Muscle of back (tissue), 13 donors: ENCODE results near the gene PCSK4. TPM values are rescaled to one million over a fixed set of nuclear protein-coding genes. Genes with fewer than 3 reads are reported as not detected.
A peak's percentile ranks its signal among the peaks of the same experiment; 100 is the strongest.
"Not testable (repeated sequence)": the region's sequence is repeated elsewhere in the genome, so short reads cannot be mapped to it uniquely, and the experiment has no call there.

ENCODE experiments used
- DNase-seq, 3 donors: peaks; one replicate each; pipeline versions ENCODE4 v3.0.0 to v3.0.0-alpha.2; 2013
- long read RNA-seq, 9 donors: transcript quantifications; one replicate each; lab custom pipeline, GENCODE V29; 2026
- polyA plus RNA-seq, 10 donors: library from polyadenylated mRNA; unstranded; fragments of 120-200 nt; gene quantifications; one replicate each; pipeline ENCODE4 v1.2.1, GENCODE V29; 2013; ENCODE audit not compliant: insufficient read length in 10 of 10

The PCSK4 gene
- 1 to 10 TPM in 4 of 10 donors, under 1 TPM in 6; 0.46 to 2.0 (median 0.88) TPM for polyA plus RNA-seq
- long read RNA-seq, donor 1: 0 reads
- long read RNA-seq, donor 2: 0 reads
- long read RNA-seq, donor 3: 0 reads
- long read RNA-seq, donor 4, partial matches to known transcripts: 0 of 1 reads
- long read RNA-seq, donor 4, other reads (novel, unspliced or antisense): 0 of 1 reads
- long read RNA-seq, donor 5: 0 reads
- long read RNA-seq, donor 6: 0 reads
- long read RNA-seq, donor 7, partial matches to known transcripts: 0 of 2 reads
- long read RNA-seq, donor 7, other reads (novel, unspliced or antisense): 0 of 2 reads
- long read RNA-seq, donor 8: 0 reads
- long read RNA-seq, donor 9: 0 reads

- peak; percentile 98 to 99 (median 99) for DNase-seq
Observed at GRCh38 chr19:1490311-1491113, at the start of gene PCSK4. PCSK4 (minus strand) TSS chr19:1490350; CDS start chr19:1490346, 4 bp downstream.

GRCh38 chr19:1539749-1540148 lies 49.6 kb upstream of the PCSK4 start:
- DNase-seq: not testable (repeated sequence)

GRCh38 chr19:1538978-1539377 lies 48.8 kb upstream of the PCSK4 start:
- DNase-seq: peak in 1 of 3 donors; percentile 48

- DNase-seq: not testable (repeated sequence)
Observed at GRCh38 chr19:1535699-1536098, 45.5 kb upstream of the PCSK4 start.

GRCh38 chr19:1534972-1535371 lies 44.8 kb upstream of the PCSK4 start:
- DNase-seq: no peak

GRCh38 chr19:1533510-1534150 lies 43.5 kb upstream of the PCSK4 start:
- DNase-seq: no peak

GRCh38 chr19:1532003-1532402 lies 41.9 kb upstream of the PCSK4 start:
- no peak for DNase-seq

- no peak for DNase-seq
Observed at GRCh38 chr19:1531587-1531986, 41.4 kb upstream of the PCSK4 start.

GRCh38 chr19:1530856-1531255 lies 40.7 kb upstream of the PCSK4 start:
- not testable (repeated sequence) for DNase-seq

- DNase-seq: no peak
Observed at GRCh38 chr19:1529430-1529816, 39.3 kb upstream of the PCSK4 start.

GRCh38 chr19:1528596-1529429 lies 38.7 kb upstream of the PCSK4 start:
- DNase-seq: no peak

GRCh38 chr19:1527650-1528309 lies 37.6 kb upstream of the PCSK4 start:
- DNase-seq: no peak

- no peak for DNase-seq
Observed at GRCh38 chr19:1526979-1527649, 37.0 kb upstream of the PCSK4 start.

- no peak for DNase-seq
Observed at GRCh38 chr19:1526066-1526778, 36.1 kb upstream of the PCSK4 start.

- no peak for DNase-seq
Observed at GRCh38 chr19:1525343-1525742, 35.2 kb upstream of the PCSK4 start.

- no peak for DNase-seq
Observed at GRCh38 chr19:1524972-1525325, 34.8 kb upstream of the PCSK4 start.

GRCh38 chr19:1524287-1524971 lies 34.3 kb upstream of the PCSK4 start:
- no peak for DNase-seq

GRCh38 chr19:1523412-1524286 lies 33.5 kb upstream of the PCSK4 start, which contains the start of gene PLK5:
PLK5 (plus strand) TSS chr19:1524077; CDS start chr19:1526997, 2,920 bp downstream.
- DNase-seq: no peak
